Neuronal stem cell (in vitro differentiated cells): ENCODE measurements around the gene PARP1.

Source experiments
- DNase-seq: peaks from one replicate; pipeline ENCODE4 v3.0.0-alpha.2; 2013; ENCODE audit warnings: low spot score
- H2AFZ ChIP-seq: one replicate; pipeline ENCODE4 v1.6.1; 2013; ENCODE audit warnings: mild to moderate bottlenecking, low read length, inconsistent platforms
- H2AK5ac ChIP-seq: 2 replicates; pipeline ENCODE4 v1.6.1; 2013; ENCODE audit warnings: low read depth, mild to moderate bottlenecking, inconsistent platforms, low read length, moderate library complexity, mixed read lengths
- H2BK120ac ChIP-seq: 2 replicates; pipeline ENCODE4 v1.6.1; 2013; ENCODE audit warnings: low read depth, mild to moderate bottlenecking, inconsistent platforms, low read length, moderate library complexity, mixed read lengths
- H2BK12ac ChIP-seq: one replicate; pipeline ENCODE4 v1.6.1; 2013; ENCODE audit warnings: low read length, inconsistent platforms
- H2BK15ac ChIP-seq: 2 replicates; pipeline ENCODE4 v1.6.1; 2013; ENCODE audit warnings: mild to moderate bottlenecking, low read length, inconsistent platforms, mixed read lengths
- H2BK5ac ChIP-seq: one replicate; pipeline ENCODE4 v1.6.1; 2013; ENCODE audit warnings: inconsistent platforms, mild to moderate bottlenecking, low read length, moderate library complexity
- H3K14ac ChIP-seq: one replicate; pipeline ENCODE4 v1.6.1; 2013; ENCODE audit warnings: low read length, inconsistent platforms
- H3K18ac ChIP-seq: 2 replicates; pipeline ENCODE4 v1.6.1; 2013; ENCODE audit warnings: low read length, inconsistent platforms
- H3K23ac ChIP-seq: 2 replicates; pipeline ENCODE4 v1.6.1; 2013; ENCODE audit warnings: low read depth, mild to moderate bottlenecking, mixed read lengths, low read length, inconsistent platforms; ENCODE audit not compliant: poor library complexity
- H3K27ac ChIP-seq: replicated peaks from 3 replicates; pipeline ENCODE4 v1.5.1; 2013; ENCODE audit warnings: low read length, inconsistent platforms
- H3K27me3 ChIP-seq, 3 experiments: 2 replicates each; pipeline ENCODE4 v1.6.1; 2013; ENCODE audit warnings: low read length in 3 of 3, mild to moderate bottlenecking in 2 of 3, inconsistent platforms in 1 of 3, low read depth in 1 of 3, mixed read lengths in 1 of 3, moderate library complexity in 1 of 3; ENCODE audit not compliant: control insufficient read depth in 3 of 3, insufficient read depth in 3 of 3
- H3K36me3 ChIP-seq, 2 donors: replicated peaks in 1 of 2; 2 replicates each; pipeline ENCODE4 v1.6.1; 2013; ENCODE audit warnings: low read length in 2 of 2; ENCODE audit not compliant: control insufficient read depth in 2 of 2, insufficient read depth in 2 of 2
- H3K4ac ChIP-seq: 2 replicates; pipeline ENCODE4 v1.6.1; 2013; ENCODE audit warnings: inconsistent platforms, mild to moderate bottlenecking, low read length, moderate library complexity
- H3K4me1 ChIP-seq, 2 donors: 1 replicate in 1 of 2; 2 replicates in 1 of 2; pipeline ENCODE4 v1.6.1; 2013; ENCODE audit warnings: low read length in 2 of 2, low read depth in 1 of 2; ENCODE audit not compliant: control insufficient read depth in 2 of 2, insufficient read depth in 1 of 2
- H3K4me2 ChIP-seq: one replicate; pipeline ENCODE4 v1.6.1; 2013; ENCODE audit warnings: mild to moderate bottlenecking, low read length, inconsistent platforms; ENCODE audit not compliant: insufficient read depth, poor library complexity, severe bottlenecking
- H3K4me3 ChIP-seq, 2 donors: 2 replicates each; pipeline ENCODE4 v1.5.1; 2013; ENCODE audit warnings: low read length in 2 of 2, mild to moderate bottlenecking in 2 of 2, inconsistent platforms in 1 of 2, moderate library complexity in 1 of 2
- H3K79me1 ChIP-seq: one replicate; pipeline ENCODE4 v1.6.1; 2013; ENCODE audit warnings: low read depth, mild to moderate bottlenecking, inconsistent platforms, low read length, moderate library complexity
- H3K9ac ChIP-seq: one replicate; pipeline ENCODE4 v1.6.1; 2013; ENCODE audit warnings: mild to moderate bottlenecking, low read depth, low read length, inconsistent platforms; ENCODE audit not compliant: poor library complexity
- H3K9me3 ChIP-seq, 2 donors: replicated peaks in 1 of 2; 2 replicates each; pipeline versions ENCODE3 to v1.6.1; 2013; ENCODE audit warnings: low read length in 2 of 2, mild to moderate bottlenecking in 2 of 2, inconsistent platforms in 1 of 2, low read depth in 1 of 2, mixed read lengths in 1 of 2, moderate library complexity in 1 of 2; ENCODE audit not compliant: control insufficient read depth in 2 of 2, insufficient read depth in 1 of 2
- H4K8ac ChIP-seq: one replicate; pipeline ENCODE4 v1.6.1; 2013; ENCODE audit warnings: low read depth, mild to moderate bottlenecking, inconsistent platforms, low read length, moderate library complexity
- H4K91ac ChIP-seq: one replicate; pipeline ENCODE4 v1.6.1; 2013; ENCODE audit warnings: low read length, low read depth, mild to moderate bottlenecking, inconsistent platforms; ENCODE audit not compliant: poor library complexity
- WGBS, 2 donors: extraction: QIAGEN DNeasy Blood & Tissue Kit; methylation state at CpG; one replicate each; pipeline ENCODE4 v1.1.7; 2013; ENCODE audit warnings: missing lambda C conversion rate in 2 of 2, mixed read lengths in 1 of 2; ENCODE audit not compliant: insufficient read length in 2 of 2, insufficient replicate concordance in 1 of 2; ENCODE audit errors: extremely low coverage in 2 of 2; 5-methylcytosine and 5-hydroxymethylcytosine counted together

PARP1 gene

DNA sequence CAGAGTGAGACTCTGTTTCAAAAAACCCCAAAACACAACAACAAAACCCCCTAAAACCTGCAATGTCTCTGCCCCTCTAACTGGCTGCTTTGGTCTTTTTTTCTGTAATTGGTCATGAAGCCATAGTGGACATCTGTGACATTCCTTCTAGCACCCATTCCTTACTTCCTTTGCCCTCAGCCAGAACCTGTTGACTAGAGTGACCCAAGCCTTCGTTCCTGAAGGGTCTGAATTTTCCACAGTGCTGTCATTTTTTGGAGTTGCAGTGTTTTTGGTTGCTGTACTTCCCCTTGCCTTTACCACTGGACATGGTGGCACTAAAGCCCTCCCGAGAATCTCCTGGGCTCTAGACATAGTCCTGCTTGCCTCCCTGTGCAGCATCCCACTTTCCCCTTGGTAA, 50.5 kb downstream of the PARP1 start:
- Histone ChIP-seq H3K9ac (no peak overlapping the region), H3K27ac (no peak overlapping the region), H4K8ac (no peak overlapping the region), H2BK5ac (no peak overlapping the region), H3K4me3 (no peak overlapping the region), H3K9me3 (no peaks in the 10 kb centered on the region), H3K4ac (no peak overlapping the region), H4K91ac (no peak overlapping the region), H2AFZ (no peak overlapping the region), H3K79me1 (no peaks in the 10 kb centered on the region), H3K23ac (no peak overlapping the region), H2BK15ac (no peak overlapping the region), H3K4me2 (no peak overlapping the region), H2AK5ac (no peak overlapping the region), H3K18ac (no peak overlapping the region), H3K36me3 (peaks cover 21 to 64% of the 10 kb centered on the region in 2 donors), H2BK120ac (no peak overlapping the region), H3K4me1 (no peaks in the 10 kb centered on the region), H3K14ac (no peak overlapping the region), H3K27me3 (no peaks in the 10 kb centered on the region), H2BK12ac (no peak overlapping the region)
- no peak for DNase-seq
- WGBS, 2 donors = no CpG with 5 or more reads among the region's 2 CpGs

DNA sequence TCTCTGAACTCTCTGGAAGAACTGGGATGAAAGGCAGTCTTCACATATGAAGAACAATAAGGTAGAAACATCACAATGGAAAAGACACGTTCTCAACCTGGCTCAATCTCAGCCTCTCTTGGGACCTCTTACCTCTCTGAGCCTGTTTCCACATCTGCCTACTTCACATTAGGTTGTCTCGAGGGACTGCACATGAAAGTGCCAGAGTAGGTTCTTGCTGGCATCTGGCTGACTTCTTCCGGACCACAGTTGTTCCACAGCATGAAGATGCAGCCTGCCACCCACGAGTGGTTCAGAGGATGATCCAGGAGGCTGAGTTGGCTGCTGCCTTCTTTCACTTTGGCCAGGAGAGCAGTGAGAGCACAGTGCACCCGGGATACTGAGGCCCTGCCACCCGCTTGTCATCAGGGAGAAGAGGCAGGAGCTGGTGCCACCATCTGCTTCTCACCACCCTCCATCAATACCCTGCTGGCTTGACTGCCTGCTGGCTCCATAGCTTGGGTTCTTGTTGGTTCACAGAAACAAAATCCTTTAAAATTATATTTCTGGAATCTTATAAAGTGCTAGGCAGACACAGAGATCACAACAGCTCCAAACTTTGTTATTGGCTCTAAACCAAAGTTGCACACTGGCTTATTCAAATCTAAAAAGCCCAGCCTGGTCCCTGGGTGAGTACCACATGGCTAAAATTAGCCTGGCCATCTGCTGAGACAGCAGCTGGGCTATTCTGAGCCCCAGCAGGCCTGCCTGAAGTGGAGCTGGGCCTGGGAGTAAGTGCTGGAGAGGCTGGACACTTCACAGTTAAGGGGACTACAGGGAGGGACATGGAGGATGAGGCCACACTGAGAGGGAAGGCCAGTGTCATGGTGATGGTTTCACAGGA, 52.0 kb downstream of the PARP1 start:
- H3K4me3 ChIP-seq = no peak overlapping the region
- no peak overlapping the region for H3K27ac ChIP-seq
- H2BK5ac ChIP-seq = no peak overlapping the region
- H2BK15ac ChIP-seq = no peak overlapping the region
- no peak overlapping the region for H4K91ac ChIP-seq
- H3K23ac ChIP-seq = no peak overlapping the region
- H3K4ac ChIP-seq = no peak overlapping the region
- H3K14ac ChIP-seq = no peak overlapping the region
- H3K9ac ChIP-seq = peak overlapping the region; percentile 5
- no peaks in the 10 kb centered on the region for H3K79me1 ChIP-seq
- no peaks in the 10 kb centered on the region for H3K27me3 ChIP-seq
- H2AFZ ChIP-seq = no peak overlapping the region
- no peak overlapping the region for H2AK5ac ChIP-seq
- peaks cover 13 to 49% of the 10 kb centered on the region in 2 donors for H3K36me3 ChIP-seq
- no peak for DNase-seq
- no peak overlapping the region for H4K8ac ChIP-seq
- H3K4me1 ChIP-seq = no peaks in the 10 kb centered on the region
- H3K4me2 ChIP-seq = no peak overlapping the region
- no peak overlapping the region for H2BK120ac ChIP-seq
- H2BK12ac ChIP-seq = no peak overlapping the region
- no CpG with 5 or more reads among the region's 6 CpGs for WGBS, 2 donors
- H3K18ac ChIP-seq = no peak overlapping the region
- no peaks in the 10 kb centered on the region for H3K9me3 ChIP-seq

DNA sequence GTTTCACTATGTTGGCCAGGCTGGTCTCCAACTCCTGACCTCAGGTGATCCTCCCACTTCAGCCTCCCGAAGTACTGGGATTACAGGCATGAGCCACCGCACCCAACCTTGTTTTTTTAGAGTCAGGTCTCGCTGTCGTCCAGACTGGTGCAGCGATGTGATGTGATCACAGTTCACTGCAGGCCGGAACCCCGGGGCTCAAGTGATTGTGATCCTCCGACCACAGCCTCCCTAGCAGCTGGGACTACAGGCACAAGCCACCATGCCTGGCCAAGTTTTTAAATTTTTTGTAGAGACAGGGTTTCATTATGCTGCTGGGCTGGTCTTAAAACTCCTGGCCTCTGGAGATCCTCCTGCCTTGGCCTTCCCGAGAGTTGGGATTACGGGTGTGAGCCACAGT, 52.9 kb downstream of the PARP1 start:
- H3K27ac ChIP-seq = no peak overlapping the region
- no peak for DNase-seq
- no peak overlapping the region for H2BK5ac ChIP-seq
- no peak overlapping the region for H3K23ac ChIP-seq
- H3K27me3 ChIP-seq = no peaks in the 10 kb centered on the region
- H3K18ac ChIP-seq = no peak overlapping the region
- H3K79me1 ChIP-seq = no peaks in the 10 kb centered on the region
- peaks cover 9 to 40% of the 10 kb centered on the region in 2 donors for H3K36me3 ChIP-seq
- no peak overlapping the region for H3K4ac ChIP-seq
- H2BK15ac ChIP-seq = no peak overlapping the region
- H3K9me3 ChIP-seq = no peaks in the 10 kb centered on the region
- H3K9ac ChIP-seq = no peak overlapping the region
- H2BK12ac ChIP-seq = no peak overlapping the region
- H4K8ac ChIP-seq = no peak overlapping the region
- no peak overlapping the region for H2AK5ac ChIP-seq
- H2BK120ac ChIP-seq = no peak overlapping the region
- H3K14ac ChIP-seq = no peak overlapping the region
- H4K91ac ChIP-seq = no peak overlapping the region
- no CpG with 5 or more reads among the region's 10 CpGs for WGBS, 2 donors
- no peak overlapping the region for H2AFZ ChIP-seq
- peaks cover 4 to 5% of the 10 kb centered on the region in 2 donors for H3K4me1 ChIP-seq
- no peak overlapping the region for H3K4me3 ChIP-seq
- no peak overlapping the region for H3K4me2 ChIP-seq

DNA sequence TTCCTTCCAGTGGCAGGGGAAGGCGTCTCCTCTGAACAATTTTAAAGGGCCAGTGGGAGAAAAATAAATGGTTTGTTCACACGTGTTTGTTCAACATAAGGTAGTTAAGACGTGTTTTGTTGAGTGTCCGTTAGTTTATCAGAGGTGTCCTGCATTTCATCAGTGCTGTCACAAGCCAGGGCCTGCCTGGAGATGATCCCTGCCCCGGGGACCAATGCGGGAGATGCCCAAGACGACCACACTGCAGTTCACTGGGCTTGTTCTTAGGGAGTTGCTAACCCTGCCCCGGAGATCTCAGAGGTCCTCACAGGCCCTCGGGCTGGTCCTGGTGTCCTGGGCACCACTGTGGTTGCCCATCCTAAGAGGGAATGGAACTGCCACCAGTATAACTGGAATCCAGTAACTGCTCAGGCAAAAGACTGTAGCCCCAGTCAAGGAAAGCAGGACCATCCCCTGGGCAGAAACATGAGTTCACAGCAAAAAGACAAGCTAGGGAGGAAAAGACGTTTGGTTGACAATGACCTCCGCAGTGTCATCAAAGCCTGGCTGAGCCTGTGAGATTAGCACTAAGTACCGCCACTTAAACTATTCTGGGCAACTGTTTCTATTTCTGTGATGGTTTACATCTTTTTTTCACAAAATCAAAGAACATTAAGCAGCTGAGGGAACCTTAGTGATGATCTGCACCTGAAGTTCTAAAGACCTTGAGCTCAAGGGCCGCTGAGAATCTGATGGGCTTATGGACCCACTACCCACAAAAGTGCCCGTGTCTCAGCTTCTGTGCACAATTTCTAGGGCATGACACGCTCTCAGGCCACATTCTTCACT, 54.0 kb downstream of the PARP1 start:
- Histone ChIP-seq H3K9me3 (no peaks in the 10 kb centered on the region), H3K4me2 (no peak overlapping the region), H3K27ac (no peak overlapping the region), H3K23ac (no peak overlapping the region), H4K91ac (no peak overlapping the region), H3K36me3 (peaks cover 5 to 29% of the 10 kb centered on the region in 2 donors), H3K14ac (no peak overlapping the region), H3K4ac (no peak overlapping the region), H3K79me1 (no peaks in the 10 kb centered on the region), H3K4me3 (no peak overlapping the region), H3K18ac (no peak overlapping the region), H3K27me3 (no peaks in the 10 kb centered on the region), H2BK15ac (no peak overlapping the region), H2BK5ac (no peak overlapping the region), H2AK5ac (no peak overlapping the region), H2BK12ac (no peak overlapping the region), H2AFZ (no peak overlapping the region), H3K4me1 (peaks cover 5 to 10% of the 10 kb centered on the region in 2 donors), H2BK120ac (no peak overlapping the region), H4K8ac (no peak overlapping the region), H3K9ac (no peak overlapping the region)
- no peak for DNase-seq
- whole genome bisulfite sequencing, 2 donors = no CpG with 5 or more reads among the region's 15 CpGs
